Activated T-helper 9 cell treated with anti-CD3 and anti-CD28 coated beads, Interleukin-2, amount 50 U/mL, for 16 hours (primary cell): ENCODE measurements around the gene PTPRC.
A peak's percentile ranks its signal among the peaks of the same experiment; 100 is the strongest.

Source experiments
- DNase-seq: peaks from one replicate; pipeline ENCODE4 v3.0.0-alpha.2; 2020; ENCODE audit warnings: low read depth

PTPRC gene

GRCh38 chr1:198620951-198621824 is 17.7 kb upstream of the PTPRC start:
- peak; percentile 44 for DNase-seq

DNA sequence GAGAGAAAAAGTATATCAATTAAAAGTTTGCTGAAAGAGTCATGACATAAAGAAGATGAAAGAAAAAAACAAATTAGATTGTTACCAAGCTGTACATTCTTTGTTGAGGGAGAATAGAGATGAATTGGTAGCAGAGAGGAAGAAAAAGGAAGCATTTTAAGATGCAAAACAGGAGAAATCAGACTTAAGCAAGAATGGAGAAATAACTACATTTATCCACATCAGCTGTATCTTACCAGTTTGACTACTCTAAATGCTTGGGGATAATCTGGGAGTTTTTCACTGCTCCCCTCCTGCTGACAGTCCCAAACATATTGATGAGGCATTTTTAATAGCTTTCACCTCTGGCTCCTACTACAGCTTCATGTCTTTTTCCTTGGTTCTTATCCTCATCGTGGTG is 16.8 kb upstream of the PTPRC start:
- no peak for DNase-seq

DNA sequence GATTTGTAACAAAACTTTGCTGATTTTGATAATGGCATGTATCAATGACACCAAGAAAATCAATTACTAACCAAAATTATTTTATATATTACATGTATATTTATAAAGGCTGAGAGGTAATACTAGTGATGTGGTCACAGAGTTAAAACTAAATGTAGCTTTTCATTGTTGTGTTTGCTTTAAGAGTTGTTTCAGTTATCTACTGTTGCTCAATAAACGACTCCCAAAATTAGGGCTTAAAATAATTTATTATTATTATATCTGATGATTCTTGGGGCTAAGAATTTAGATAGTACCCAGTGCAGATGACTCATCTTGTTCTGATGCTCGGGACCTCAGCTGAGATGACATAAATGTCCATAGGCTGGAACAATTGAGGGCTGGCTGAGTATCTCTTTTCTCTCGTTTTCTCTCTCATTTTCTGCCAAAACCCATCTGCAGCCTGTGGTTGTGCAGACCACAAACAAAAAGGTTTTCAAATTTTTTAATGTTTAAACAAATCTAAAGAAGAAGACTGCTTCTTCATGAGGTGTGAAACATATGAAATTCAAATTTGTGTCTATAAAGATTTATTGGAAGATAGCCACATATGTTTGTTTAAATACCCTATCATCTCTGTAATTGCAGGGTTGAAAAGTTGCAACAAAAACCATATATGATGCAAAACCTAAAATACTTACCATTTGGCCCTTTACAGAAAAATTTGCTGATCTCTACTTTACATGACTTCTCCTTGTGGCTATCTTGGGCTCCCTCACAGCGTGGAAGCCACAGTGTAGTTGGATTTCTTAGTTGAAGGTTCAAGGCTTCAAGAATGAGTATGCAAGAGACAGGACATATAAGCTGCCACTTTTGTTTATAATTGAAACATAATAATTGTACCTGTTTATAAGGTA is 14.8 kb upstream of the PTPRC start:
- DNase-seq: no peak

- no peak for DNase-seq
These were observed 14.2 kb upstream of the PTPRC start for GRCh38 chr1:198624648-198624980.

GRCh38 chr1:198627436-198628066 is 11.3 kb upstream of the PTPRC start:
- no peak for DNase-seq

- no peak for DNase-seq
These were observed 10.8 kb upstream of the PTPRC start for GRCh38 chr1:198628067-198628455.

- no peak for DNase-seq
These were observed 9.2 kb upstream of the PTPRC start for GRCh38 chr1:198629610-198630009.

DNA sequence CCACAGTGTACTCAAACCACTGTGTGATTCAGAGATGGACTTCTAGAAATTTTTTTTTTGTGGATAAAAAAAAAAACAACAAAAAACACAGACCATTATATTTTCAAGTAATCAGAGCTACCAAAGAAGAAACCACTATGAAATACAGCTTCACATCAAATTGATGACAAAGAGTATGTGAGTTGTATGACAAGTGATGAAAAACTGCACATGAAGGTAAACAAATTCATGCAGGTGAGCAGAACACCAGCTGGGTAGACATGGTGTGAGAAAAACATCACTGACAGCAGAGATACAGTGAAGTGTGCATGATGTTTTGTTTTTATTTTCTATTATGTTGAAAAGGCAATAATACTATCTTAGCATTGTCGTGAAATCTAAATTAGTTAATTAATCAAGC is 8.0 kb upstream of the PTPRC start:
- DNase-seq: no peak

DNA sequence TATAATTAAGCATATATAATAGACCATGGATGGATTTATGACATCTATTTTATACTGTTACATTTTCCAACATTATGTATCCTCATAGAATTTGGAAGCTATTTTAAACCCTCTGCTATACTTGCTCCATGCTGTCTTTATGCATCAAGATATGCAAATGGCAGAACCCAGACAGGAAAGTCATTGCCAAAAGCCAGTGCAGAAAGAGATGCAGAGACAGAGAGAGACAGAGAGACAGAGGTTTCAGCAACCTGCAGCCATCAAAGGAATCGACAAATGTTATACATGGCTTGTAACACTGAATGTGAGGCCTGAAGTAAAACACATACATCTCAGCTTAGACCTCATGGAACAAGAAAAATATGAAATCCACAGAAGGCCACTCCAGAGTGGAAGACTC is 7.5 kb upstream of the PTPRC start:
- DNase-seq: no peak

- no peak for DNase-seq
These were observed 6.8 kb upstream of the PTPRC start for GRCh38 chr1:198632007-198632406.

DNA sequence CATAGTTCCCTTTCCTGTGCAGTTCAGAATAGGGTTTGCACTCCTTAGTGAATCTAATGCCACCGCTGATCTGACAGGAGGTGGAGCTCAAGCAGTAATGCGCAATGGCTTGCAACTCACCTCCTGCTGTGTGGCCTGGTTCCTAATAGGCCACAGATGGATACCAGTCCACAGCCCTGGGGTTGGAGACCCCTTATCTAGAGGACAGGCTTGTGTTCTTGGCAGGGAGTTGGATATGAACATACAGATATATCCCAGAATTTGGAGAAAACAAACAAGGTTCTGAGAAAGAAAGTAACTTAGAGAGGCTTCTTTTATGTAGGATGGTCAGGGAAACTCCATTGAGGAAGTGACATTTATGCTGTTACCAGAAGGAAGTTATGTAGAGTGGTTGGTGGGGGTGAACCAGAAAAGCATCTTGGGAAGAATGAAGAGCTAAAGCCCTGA is 5.1 kb upstream of the PTPRC start:
- no peak for DNase-seq

- DNase-seq: no peak
These were observed 2.9 kb upstream of the PTPRC start for GRCh38 chr1:198635964-198636363.

DNA sequence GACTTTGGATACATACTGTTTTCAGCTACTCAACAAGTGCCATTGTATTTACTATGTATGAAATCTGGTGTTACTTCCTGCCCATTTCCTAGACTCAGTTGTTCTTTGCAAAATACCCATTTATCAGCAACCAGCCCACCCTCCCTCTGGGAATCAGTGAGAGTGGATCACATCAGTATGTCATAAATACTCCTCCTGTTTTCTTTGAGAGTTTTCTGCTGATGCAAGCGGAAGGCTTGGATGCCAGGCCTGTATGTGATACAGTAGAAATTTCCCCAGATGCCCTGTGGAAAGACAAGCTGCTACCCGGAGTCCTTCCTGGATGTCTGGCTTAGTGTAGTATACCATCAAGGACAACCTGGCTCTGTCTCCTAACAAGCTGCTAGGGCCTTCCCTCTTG is 2.4 kb upstream of the PTPRC start:
- DNase-seq: no peak

GRCh38 chr1:198637157-198637556 is 1.7 kb upstream of the PTPRC start:
- DNase-seq: no peak

DNA sequence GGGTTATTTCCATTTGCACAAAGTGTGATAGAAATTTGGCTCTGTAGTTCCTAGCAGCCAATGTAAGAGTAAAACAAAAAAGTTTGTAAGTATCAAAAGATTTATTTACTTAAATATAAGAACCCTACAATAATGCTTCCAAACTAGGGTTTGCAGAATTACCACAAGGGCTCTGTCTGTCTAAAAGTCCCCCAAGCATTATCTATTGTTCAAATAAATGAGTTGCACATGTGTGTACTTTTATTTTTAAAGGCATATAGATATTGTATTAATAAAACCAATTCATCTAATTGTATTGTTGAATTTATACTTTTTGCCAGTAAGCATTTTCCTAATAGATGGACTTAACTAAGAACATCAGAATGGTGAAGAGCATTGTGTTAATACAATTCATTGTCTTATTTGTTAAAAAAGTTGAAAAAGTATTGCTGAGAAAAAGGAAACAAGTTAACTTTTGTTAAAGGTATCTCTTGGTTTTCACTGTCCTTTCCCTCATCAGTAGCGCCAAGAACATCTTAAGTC is 863 bp upstream of the PTPRC start:
- no peak for DNase-seq

GRCh38 chr1:198638441-198638840 is 399 bp upstream of the PTPRC start:
- no peak for DNase-seq

- DNase-seq: no peak
These were observed 867 bp downstream of the PTPRC start for GRCh38 chr1:198639671-198640143.

DNA sequence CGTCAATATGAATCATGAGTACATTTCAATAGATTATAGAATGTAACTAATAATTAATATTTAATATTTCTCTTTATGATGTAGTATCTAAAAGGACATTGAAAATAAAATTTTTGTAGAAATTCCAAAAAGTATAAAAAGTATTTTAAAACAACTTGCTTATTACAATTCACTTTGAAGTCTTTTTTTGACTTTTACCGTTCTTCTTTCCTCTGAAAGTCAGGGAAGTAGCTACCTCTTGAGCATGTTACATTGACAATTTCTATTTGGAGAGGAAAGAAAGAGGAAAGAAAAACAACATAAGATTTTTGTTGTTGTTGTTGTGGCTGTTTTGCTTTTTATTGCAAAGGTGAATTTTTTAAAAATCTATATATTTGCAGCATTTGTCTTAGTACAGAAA is 1.3 kb downstream of the PTPRC start:
- no peak for DNase-seq

- DNase-seq: no peak
These were observed 2.7 kb downstream of the PTPRC start for GRCh38 chr1:198641501-198641900.

DNA sequence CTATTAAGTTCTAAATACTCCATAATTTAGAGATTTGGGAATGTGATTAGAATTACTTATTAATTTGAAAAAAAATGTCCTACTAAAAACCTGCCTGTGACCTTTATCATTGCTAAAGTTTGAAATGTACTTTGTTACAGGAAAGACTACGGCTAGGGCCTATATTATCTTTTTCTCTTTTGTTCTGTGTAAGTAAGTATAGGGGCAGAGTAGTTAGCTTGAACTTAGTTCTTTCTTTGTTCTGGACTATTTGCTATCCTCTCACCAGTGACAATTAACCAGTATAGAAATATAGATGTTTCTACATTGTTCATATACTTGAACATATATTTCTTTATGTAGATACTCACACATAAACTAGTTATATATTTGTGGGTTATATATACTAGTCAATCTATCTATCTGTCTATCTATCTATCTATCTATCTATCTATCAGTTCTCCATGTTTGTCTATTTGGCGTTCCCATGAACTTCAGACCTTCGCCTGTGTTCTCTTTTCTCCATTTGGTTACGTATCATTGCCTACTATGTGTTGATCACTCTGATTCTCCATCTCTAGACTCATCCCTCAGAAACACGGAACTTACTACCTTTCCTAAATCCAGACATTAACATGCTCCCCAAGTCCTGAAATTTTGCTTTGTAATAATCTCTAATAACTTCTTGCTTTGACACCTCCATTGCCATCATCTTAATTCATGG is 3.3 kb downstream of the PTPRC start:
- DNase-seq: no peak

DNA sequence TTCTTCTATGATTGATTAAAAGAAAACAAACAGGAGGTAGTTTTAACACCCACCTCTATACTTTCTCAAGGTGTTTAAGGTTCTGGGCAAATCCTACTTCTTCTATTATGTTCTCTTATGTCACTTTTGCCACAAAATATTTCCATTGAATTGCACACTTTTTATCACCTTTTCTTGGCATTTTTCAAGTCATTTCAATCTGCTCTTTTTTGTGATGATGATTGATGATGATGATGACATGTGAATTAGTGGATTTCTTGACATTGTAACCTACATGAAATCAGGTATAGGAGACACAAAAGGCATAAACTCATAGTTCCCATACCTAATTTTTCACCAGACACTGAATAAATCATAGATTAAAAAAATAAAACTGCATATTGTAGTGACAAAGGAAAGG is 4.1 kb downstream of the PTPRC start:
- no peak for DNase-seq

- no peak for DNase-seq
These were observed 5.0 kb downstream of the PTPRC start for GRCh38 chr1:198643808-198644207.
